AG09309 (cell line): ENCODE results near the gene CLRN2.

Source experiments
- DNase-seq: peaks from one replicate; pipeline ENCODE4 v3.0.0-alpha.2; 2010; ENCODE audit warnings: low read depth
- H3K4me3 ChIP-seq: 2 replicates; pipeline ENCODE4 v1.5.1; 2011; ENCODE audit warnings: mild to moderate bottlenecking, low read depth, low read length, moderate library complexity; ENCODE audit not compliant: control insufficient read depth
- CTCF ChIP-seq: IDR thresholded peaks from 2 replicates; pipeline ENCODE4 v1.5.1; 2011; ENCODE audit warnings: mild to moderate bottlenecking, low read depth, low read length, inconsistent platforms; ENCODE audit not compliant: insufficient read depth, control insufficient read depth; ENCODE audit errors: missing control alignments

CLRN2 gene

GRCh38 chr4:17511950-17512795 lies 2.8 kb upstream of the CLRN2 start, which contains the start of gene QDPR:
Gene QDPR, minus strand, starts transcription at chr4:17512090. Its CDS starts 36 bp downstream, at chr4:17512054.
- DNase-seq: no peak
- H3K4me3 ChIP-seq: peak within 1 kb of the TSS; percentile 75
- peak; percentile 19 for TF ChIP-seq CTCF

- DNase-seq: no peak
- TF ChIP-seq CTCF: no peak
- H3K4me3 ChIP-seq: no peak overlapping the region
Observed at GRCh38 chr4:17512973-17513665, 1.8 kb upstream of the CLRN2 start.

- no peak for DNase-seq
- no peak for TF ChIP-seq CTCF
- no peak overlapping the region for H3K4me3 ChIP-seq
Observed at GRCh38 chr4:17515445-17516407, 761 bp downstream of the CLRN2 start.

GRCh38 chr4:17516980-17517379 lies 2.0 kb downstream of the CLRN2 start:
- DNase-seq: no peak
- TF ChIP-seq CTCF: no peak
- no peak overlapping the region for H3K4me3 ChIP-seq

- no peak for TF ChIP-seq CTCF
- no peak overlapping the region for H3K4me3 ChIP-seq
- DNase-seq: no peak
Observed at GRCh38 chr4:17517664-17518063, 2.7 kb downstream of the CLRN2 start.

- DNase-seq: no peak
- TF ChIP-seq CTCF: no peak
- H3K4me3 ChIP-seq: no peak overlapping the region
Observed at GRCh38 chr4:17521595-17521994, 6.6 kb downstream of the CLRN2 start.
